ENCODE measurements around the gene ZNF664.

GRCh38 chr12:123962513-123962912 is 10.5 kb upstream of the ZNF664 start:
- no peak for TF ChIP-seq POLR2A (IDR thresholded peaks at IDR 0.05)
- no peak for TF ChIP-seq CTCF (IDR thresholded peaks at IDR 0.05)
